HG03439 (cell line): Measurements from ENCODE around the gene LUZP4.
"Not testable (repeated sequence)": the region's sequence is repeated elsewhere in the genome, so short reads cannot be mapped to it uniquely, and the experiment has no call there.

Experiments used
- ATAC-seq: cut with Tn5 transposase; IDR thresholded peaks from one replicate; pipeline ENCODE4 v1.9.1; 2021; ENCODE audit warnings: mild to moderate bottlenecking, moderate library complexity; ENCODE audit not compliant: unreplicated experiment

LUZP4 gene

GRCh38 chrX:115289465-115289864, at the start of gene LUZP4:
LUZP4 (plus strand) TSS chrX:115289715; CDS start chrX:115289760, 45 bp downstream.
- no peak for ATAC-seq

GRCh38 chrX:115251458-115252233, 37.9 kb upstream of the LUZP4 start:
- ATAC-seq = no peak

GRCh38 chrX:115255003-115255402, 34.5 kb upstream of the LUZP4 start:
- no peak for ATAC-seq

- ATAC-seq = no peak
Measured at GRCh38 chrX:115257711-115258110, 31.8 kb upstream of the LUZP4 start.

GRCh38 chrX:115259238-115259875, 30.2 kb upstream of the LUZP4 start:
- ATAC-seq = no peak

GRCh38 chrX:115260330-115260729, 29.2 kb upstream of the LUZP4 start:
- no peak for ATAC-seq

- ATAC-seq = no peak
Measured at GRCh38 chrX:115261148-115261547, 28.4 kb upstream of the LUZP4 start.

- no peak for ATAC-seq
Measured at GRCh38 chrX:115264009-115264408, 25.5 kb upstream of the LUZP4 start.

GRCh38 chrX:115266300-115266699, 23.2 kb upstream of the LUZP4 start:
- ATAC-seq = no peak

- no peak for ATAC-seq
Measured at GRCh38 chrX:115268421-115268820, 21.1 kb upstream of the LUZP4 start.

- ATAC-seq = no peak
Measured at GRCh38 chrX:115269051-115269683, 20.3 kb upstream of the LUZP4 start.

- no peak for ATAC-seq
Measured at GRCh38 chrX:115284877-115285276, 4.6 kb upstream of the LUZP4 start.

- no peak for ATAC-seq
Measured at GRCh38 chrX:115297189-115297588, 7.7 kb downstream of the LUZP4 start.

GRCh38 chrX:115311139-115311538, 21.6 kb downstream of the LUZP4 start:
- no peak for ATAC-seq

- no peak for ATAC-seq
Measured at GRCh38 chrX:115311601-115312001, 22.1 kb downstream of the LUZP4 start.

- no peak for ATAC-seq
Measured at GRCh38 chrX:115318139-115318538, 28.6 kb downstream of the LUZP4 start.

- no peak for ATAC-seq
Measured at GRCh38 chrX:115322375-115322774, 32.9 kb downstream of the LUZP4 start.

- no peak for ATAC-seq
Measured at GRCh38 chrX:115324194-115324593, 34.7 kb downstream of the LUZP4 start.

- not testable (repeated sequence) for ATAC-seq
Measured at GRCh38 chrX:115329282-115329681, 39.8 kb downstream of the LUZP4 start.

- no peak for ATAC-seq
Measured at GRCh38 chrX:115330498-115331168, 41.1 kb downstream of the LUZP4 start.

- ATAC-seq = no peak
Measured at GRCh38 chrX:115332832-115333231, 43.3 kb downstream of the LUZP4 start.
